Ovary (tissue), 9 donors: ENCODE results near the gene CACNA2D4. TPM values are rescaled to one million over a fixed set of nuclear protein-coding genes. Genes with fewer than 3 reads are reported as not detected.

Experiments
- DNase-seq, 5 donors: peaks; one replicate each; pipeline ENCODE4 v3.0.0-alpha.2; 2019 to 2020
- H3K27ac ChIP-seq, 2 donors: fragments of 200-600 bp; one replicate each; pipeline versions ENCODE4 v1.5.1 to v1.8.0; 2019 to 2022
- H3K27me3 ChIP-seq: fragments of 200-600 bp; one replicate; pipeline ENCODE4 v1.8.0; 2022
- H3K36me3 ChIP-seq: fragments of 200-600 bp; sonication (generic); one replicate; pipeline ENCODE4 v1.5.1; 2019
- H3K4me1 ChIP-seq: one replicate; pipeline ENCODE4 v1.8.1; 2013; ENCODE audit warnings: mild to moderate bottlenecking, moderate library complexity; ENCODE audit not compliant: insufficient read depth
- H3K4me3 ChIP-seq: fragments of 200-600 bp; sonication (generic); one replicate; pipeline ENCODE4 v1.5.1; 2017
- H3K9me3 ChIP-seq, 2 donors: fragments of 200-600 bp in 1 of 2; sonication (generic) in 1 of 2; one replicate each; pipeline versions ENCODE4 v1.5.1 to v1.8.1; 2013 to 2019; ENCODE audit warnings: mild to moderate bottlenecking in 1 of 2, moderate library complexity in 1 of 2
- CTCF ChIP-seq, 3 donors: fragments of 450-650 bp in 2 of 3; fragments of 200-600 bp in 1 of 3; IDR thresholded peaks; one replicate each; pipeline versions ENCODE4 v1.5.1 to v1.8.0; 2016 to 2022; ENCODE audit warnings: antibody characterized with exemption in 3 of 3, mild to moderate bottlenecking in 1 of 3
- EP300 ChIP-seq: sonication (generic); formaldehyde crosslinking; IDR thresholded peaks from one replicate; pipeline ENCODE4 v1.6.1; 2017; ENCODE audit warnings: antibody characterized with exemption
- POLR2A ChIP-seq: fragments of 450-650 bp; IDR thresholded peaks from one replicate; pipeline ENCODE4 v1.6.1; 2017; ENCODE audit warnings: antibody characterized with exemption, mild to moderate bottlenecking, moderate library complexity
- WGBS, 3 donors: extraction: QIAGEN DNeasy Blood & Tissue Kit in 1 of 3; methylation state at CpG; one replicate each; pipeline versions ENCODE4 v1.1.5 to v1.1.7; 2013 to 2017; 5-methylcytosine and 5-hydroxymethylcytosine counted together
- intact Hi-C, 4 donors: fragments of 100-400 bp; cut with DNase I; formaldehyde crosslinking; loops; one replicate each; pipeline versions ENCODE4 v1.11.0 to v1.15.1; 2022 to 2023
- polyA plus RNA-seq, 2 donors: library from polyadenylated mRNA; stranded (reverse); fragments of 200-250 nt in 1 of 2; fragments of 350-450 nt in 1 of 2; fragmentation: Illumina TruSeq in 1 of 2; extraction: RNeasy Lipid Tissue Mini Kit (QIAGEN cat#74804) in 1 of 2; gene quantifications; one replicate each; pipeline ENCODE4 v1.2.3, GENCODE V29; 2013 to 2014
- total RNA-seq, 7 donors: library from RNA; depleted of rRNA in 2 of 7; stranded (reverse); fragments of >200 nt in 2 of 7; fragmentation: NEBNext Ultra II Directional in 3 of 7; extraction: Animal tissue kit (Norgen Biotek cat#: 25700) in 3 of 7; gene quantifications; one replicate each; pipeline versions ENCODE4 v1.1.0 to v1.2.4, GENCODE V29; 2016 to 2023
- donor health status: DM: no; HTN: no; CAD: no; lungs with moderate emphysema.
- donor health status: DM: no; HTN: no; CAD: no.
- donor health status: Bipolar disorder and iron deficiency.
- donor health status: DM: yes; HTN: yes; CAD: no.
- donor health status: DM: no; HTN: no; CAD: no.
- donor health status: DM: yes; HTN: yes; CAD: no.

Gene CACNA2D4
- total and polyA plus RNA-seq, 9 donors: 2.1 to 6.8 (median 3.2) TPM

DNA sequence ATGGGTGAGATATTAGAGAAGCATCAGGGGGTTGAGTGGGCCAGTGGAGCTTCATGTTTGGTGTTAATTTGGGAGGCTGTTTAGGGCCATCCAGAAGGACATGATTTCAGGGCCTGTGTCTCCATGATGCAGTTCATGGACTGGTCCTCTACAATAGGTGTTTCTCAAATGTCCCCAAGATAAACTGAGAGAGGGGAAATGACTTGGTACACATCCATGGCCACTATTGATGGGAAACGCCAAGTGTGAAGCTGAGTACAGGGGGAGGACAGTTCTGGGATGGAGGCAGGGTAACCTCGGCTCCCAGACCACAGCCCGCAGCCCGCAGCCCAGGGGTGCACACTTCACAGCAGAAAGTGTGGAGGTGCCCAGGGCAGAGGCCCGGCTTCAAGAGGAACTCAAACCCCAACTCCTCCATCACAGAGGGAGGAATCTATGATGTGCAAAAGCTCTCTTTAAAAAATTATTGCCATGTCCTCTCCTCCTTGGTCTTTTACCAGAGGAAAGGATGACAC, 33.3 kb downstream of the CACNA2D4 start:
- H3K4me3 ChIP-seq: no peak overlapping the region
- no peaks in the 10 kb centered on the region for H3K27me3 ChIP-seq
- H3K4me1 ChIP-seq: no peaks in the 10 kb centered on the region
- no peak for DNase-seq
- peaks cover 0 to 3% of the 10 kb centered on the region in 2 donors for H3K9me3 ChIP-seq
- no peak overlapping the region for H3K27ac ChIP-seq
- TF ChIP-seq EP300 (no peak), POLR2A (no peak), CTCF (IDR thresholded peaks at IDR 0.05) (no peak)
- WGBS, 3 donors: 90 to 93% (median 90%) methylated on average over 5 of the region's 5 CpGs
- H3K36me3 ChIP-seq: no peaks in the 10 kb centered on the region
- intact Hi-C loops: no loop called here

DNA sequence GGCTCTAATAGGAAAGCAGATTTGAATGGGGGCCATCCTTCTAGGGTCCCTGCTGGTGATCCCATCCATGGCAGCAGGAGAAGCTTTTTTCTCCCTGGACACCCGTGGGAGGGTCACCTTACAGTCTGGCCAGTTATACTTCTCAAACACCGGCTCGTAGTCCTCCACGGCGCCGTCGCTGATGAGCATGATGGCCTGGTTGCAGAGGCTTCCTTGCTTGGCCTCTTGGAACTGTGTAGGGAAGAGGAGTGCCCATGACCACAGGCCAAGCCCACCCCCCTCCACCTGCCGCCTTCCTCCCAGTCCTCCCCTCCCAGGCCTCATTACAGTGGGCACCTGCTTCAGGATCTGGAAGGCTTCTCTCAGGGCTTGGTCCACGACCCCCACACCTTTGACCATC, 33.8 kb downstream of the CACNA2D4 start:
- no peak for DNase-seq
- Histone ChIP-seq H3K27me3 (no peaks in the 10 kb centered on the region), H3K36me3 (no peaks in the 10 kb centered on the region), H3K9me3 (peaks cover 0 to 3% of the 10 kb centered on the region in 2 donors), H3K27ac (no peak overlapping the region), H3K4me3 (no peak overlapping the region), H3K4me1 (no peaks in the 10 kb centered on the region)
- 86 to 93% (median 89%) methylated on average over 9 of the region's 9 CpGs for WGBS, 3 donors
- TF ChIP-seq CTCF (IDR thresholded peaks at IDR 0.05) (no peak), EP300 (no peak), POLR2A (no peak)
- intact Hi-C loops: no loop called here

- no peak for DNase-seq
- Histone ChIP-seq H3K4me1 (no peaks in the 10 kb centered on the region), H3K27me3 (no peaks in the 10 kb centered on the region), H3K27ac (no peak overlapping the region), H3K4me3 (no peak overlapping the region), H3K9me3 (peaks cover 0 to 3% of the 10 kb centered on the region in 2 donors), H3K36me3 (no peaks in the 10 kb centered on the region)
- TF ChIP-seq POLR2A (no peak), EP300 (no peak), CTCF (IDR thresholded peaks at IDR 0.05) (no peak)
- WGBS, 3 donors: 73 to 82% (median 76%) methylated on average over 8 of the region's 8 CpGs
- intact Hi-C loops: no loop called here
Measured at GRCh38 chr12:1883513-1883912, 34.9 kb downstream of the CACNA2D4 start.

DNA sequence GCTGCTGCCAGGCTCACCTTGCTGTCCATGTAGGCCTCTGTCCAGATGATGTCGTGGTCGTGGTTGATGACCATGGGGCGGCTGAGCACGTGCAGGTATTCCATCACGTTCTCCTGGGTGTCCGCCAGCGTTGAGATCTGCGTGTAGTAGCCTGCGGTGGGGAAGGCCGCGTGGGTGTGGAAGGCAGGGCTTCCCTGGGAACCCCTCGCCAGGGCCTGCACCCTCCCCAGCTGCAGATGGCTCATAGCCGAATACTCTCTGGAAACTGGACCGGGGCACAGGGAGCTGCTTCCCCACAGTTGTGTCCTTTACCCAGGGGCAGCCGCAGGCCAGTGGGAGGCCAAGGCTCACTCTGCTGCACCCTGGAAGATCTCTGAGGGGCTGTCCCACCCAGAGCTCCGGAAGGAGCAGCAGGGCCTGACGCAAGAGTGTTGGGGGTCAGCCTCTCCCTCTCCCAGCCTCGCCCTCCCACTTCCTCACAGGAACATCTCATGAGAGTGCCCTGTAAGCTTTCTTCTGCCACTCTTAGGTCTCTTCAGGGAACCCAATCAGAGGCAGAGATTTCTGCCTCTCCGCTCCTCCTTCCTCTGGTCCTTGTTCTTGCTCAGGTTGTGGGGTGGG, 35.5 kb downstream of the CACNA2D4 start:
- no peak for DNase-seq
- Histone ChIP-seq H3K36me3 (no peaks in the 10 kb centered on the region), H3K4me1 (no peaks in the 10 kb centered on the region), H3K4me3 (no peak overlapping the region), H3K9me3 (no peaks in the 10 kb centered on the region), H3K27ac (no peak overlapping the region), H3K27me3 (no peaks in the 10 kb centered on the region)
- intact Hi-C loops: no loop called here
- WGBS, 3 donors: 77 to 82% (median 79%) methylated on average over 18 to 19 of the region's 19 CpGs
- no peak for TF ChIP-seq EP300
- no peak for TF ChIP-seq POLR2A
- no peak for TF ChIP-seq CTCF (IDR thresholded peaks at IDR 0.05)
